Sigmoid colon (tissue), 7 donors: Measurements from ENCODE around the gene ECT2L. TPM values are rescaled to one million over a fixed set of nuclear protein-coding genes. Genes with fewer than 3 reads are reported as not detected.
A peak's percentile ranks its signal among the peaks of the same experiment; 100 is the strongest.

Source experiments
- DNase-seq: peaks from one replicate; pipeline ENCODE4 v3.0.0-alpha.2; 2019
- H3K27ac ChIP-seq, 4 donors: fragments of 200-600 bp; sonication (generic); one replicate each; pipeline ENCODE4 v1.5.1; 2016 to 2019; ENCODE audit warnings: mild to moderate bottlenecking in 1 of 4
- H3K27me3 ChIP-seq, 3 donors: fragments of 200-600 bp; sonication (generic); one replicate each; pipeline ENCODE4 v1.5.1; 2019; ENCODE audit warnings: mild to moderate bottlenecking in 1 of 3
- H3K36me3 ChIP-seq, 4 donors: fragments of 200-600 bp; sonication (generic); one replicate each; pipeline ENCODE4 v1.5.1; 2016 to 2019
- H3K4me1 ChIP-seq, 4 donors: fragments of 200-600 bp; sonication (generic); one replicate each; pipeline ENCODE4 v1.5.1; 2017 to 2019
- H3K4me3 ChIP-seq, 4 donors: fragments of 200-600 bp; sonication (generic); one replicate each; pipeline ENCODE4 v1.5.1; 2017 to 2019; ENCODE audit warnings: mild to moderate bottlenecking in 2 of 4, moderate library complexity in 1 of 4
- H3K9me3 ChIP-seq, 4 donors: fragments of 200-600 bp in 3 of 4; sonication (generic) in 3 of 4; one replicate each; pipeline versions ENCODE4 v1.5.1 to v1.6.1; 2013 to 2019
- CTCF ChIP-seq, 4 experiments: fragments of 450-650 bp in 3 of 4; fragments of 200-600 bp in 1 of 4; IDR thresholded peaks; one replicate each; pipeline ENCODE4 v1.5.1; 2016 to 2019; ENCODE audit warnings: antibody characterized with exemption in 4 of 4, mild to moderate bottlenecking in 3 of 4, moderate library complexity in 2 of 4
- EP300 ChIP-seq, 4 donors: sonication (generic); formaldehyde crosslinking; IDR thresholded peaks; one replicate each; pipeline ENCODE4 v1.6.1; 2017; ENCODE audit warnings: antibody characterized with exemption in 4 of 4
- POLR2A ChIP-seq, 2 donors: fragments of 450-650 bp; IDR thresholded peaks; one replicate each; pipeline ENCODE4 v1.6.1; 2016; ENCODE audit warnings: antibody characterized with exemption in 2 of 2, mild to moderate bottlenecking in 2 of 2, moderate library complexity in 2 of 2
- POLR2AphosphoS5 ChIP-seq, 4 donors: sonication (generic); formaldehyde crosslinking; IDR thresholded peaks; one replicate each; pipeline ENCODE4 v1.6.1; 2017; ENCODE audit warnings: antibody characterized with exemption in 4 of 4
- WGBS, 2 donors: extraction: QIAGEN DNeasy Blood & Tissue Kit; methylation state at CpG; one replicate each; pipeline ENCODE4 v1.1.7; 2013; 5-methylcytosine and 5-hydroxymethylcytosine counted together
- intact Hi-C: fragments of 100-400 bp; cut with DNase I; formaldehyde crosslinking; loops from one replicate; pipeline ENCODE4 v1.15.1; 2023
- polyA plus RNA-seq, 3 donors: library from polyadenylated mRNA; stranded (reverse); fragments of 200-250 nt; gene quantifications; one replicate each; pipeline ENCODE4 v1.2.3, GENCODE V29; 2013
- total RNA-seq, 4 donors: library from RNA; depleted of rRNA; stranded (reverse); fragments of >200 nt; gene quantifications; one replicate each; pipeline ENCODE4 v1.1.0, GENCODE V29; 2016
- donor health status: healthy with polysubstance abuse.
- donor health status: Bipolar disorder and iron deficiency.
- donor health status: healthy.

Gene ECT2L, protein sequence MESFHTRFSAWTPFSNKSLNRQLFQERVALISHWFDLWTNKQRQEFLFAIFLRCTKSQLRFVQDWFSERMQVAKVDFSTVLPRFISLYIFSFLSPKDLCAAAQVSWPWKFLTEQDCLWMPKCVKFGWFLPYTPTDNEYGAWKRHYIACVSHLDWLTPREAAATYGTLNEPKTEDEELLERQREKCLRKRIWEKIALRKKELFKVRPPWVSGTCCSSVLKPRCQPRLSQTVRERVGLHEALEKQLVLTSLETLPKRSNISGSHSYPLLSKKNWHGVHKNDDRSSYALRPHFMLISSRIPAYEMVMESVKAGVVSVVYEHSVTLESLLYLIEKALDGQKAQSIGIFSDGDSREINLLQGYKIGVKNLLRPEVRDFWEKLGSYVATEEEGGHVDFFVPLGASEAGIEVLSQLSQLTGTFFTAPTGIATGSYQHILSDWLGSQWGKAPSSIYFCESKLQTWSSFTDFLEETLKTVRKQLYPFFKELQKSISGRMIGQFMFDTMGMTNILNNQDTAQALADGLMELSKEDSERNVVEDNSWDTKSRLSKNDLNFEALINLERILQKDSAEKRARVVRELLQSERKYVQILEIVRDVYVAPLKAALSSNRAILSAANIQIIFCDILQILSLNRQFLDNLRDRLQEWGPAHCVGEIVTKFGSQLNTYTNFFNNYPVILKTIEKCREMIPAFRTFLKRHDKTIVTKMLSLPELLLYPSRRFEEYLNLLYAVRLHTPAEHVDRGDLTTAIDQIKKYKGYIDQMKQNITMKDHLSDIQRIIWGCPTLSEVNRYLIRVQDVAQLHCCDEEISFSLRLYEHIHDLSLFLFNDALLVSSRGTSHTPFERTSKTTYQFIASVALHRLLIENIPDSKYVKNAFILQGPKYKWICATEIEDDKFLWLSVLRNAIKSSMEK
- not detected for total RNA-seq
- polyA plus RNA-seq, result under 1 TPM in 1 of 3 donors, not detected in 2; 0.04 TPM

GRCh38 chr6:138795809-138796603 is at the start of gene ECT2L:
Gene ECT2L, plus strand, starts transcription at chr6:138796087. Its CDS starts 17,188 bp downstream, at chr6:138813275.
- peak; percentile 82 for DNase-seq
- Histone ChIP-seq H3K27ac (peak within 1 kb of the TSS; percentile 66 to 81 (median 76)), H3K4me3 (peak within 1 kb of the TSS; percentile 29 to 54 (median 46)), H3K9me3 (no peaks in the 10 kb centered on the region), H3K27me3 (no peaks in the 10 kb centered on the region), H3K36me3 (peaks cover 0 to 20% (median 6%) of the 10 kb centered on the region in 4 donors), H3K4me1 (peaks cover 0 to 19% (median 15%) of the 10 kb centered on the region in 4 donors)
- TF ChIP-seq EP300 (IDR thresholded peaks at IDR 0.05) (no peak), POLR2A (IDR thresholded peaks at IDR 0.05) (no peak), POLR2AphosphoS5 (IDR thresholded peaks at IDR 0.05) (peak in 3 of 4 donors; percentile 24 to 64 (median 42)), CTCF (IDR thresholded peaks at IDR 0.05) (no peak)
- 6 to 16% methylated on average over 50 of the region's 50 CpGs for WGBS, 2 donors
- intact Hi-C loops, result no loop called here

- Histone ChIP-seq H3K27me3 (no peaks in the 10 kb centered on the region), H3K4me1 (no peaks in the 10 kb centered on the region), H3K36me3 (no peaks in the 10 kb centered on the region), H3K9me3 (no peaks in the 10 kb centered on the region), H3K4me3 (no peak overlapping the region), H3K27ac (no peak overlapping the region)
- DNase-seq, result no peak
- intact Hi-C loops, result no loop called here
- TF ChIP-seq CTCF (IDR thresholded peaks at IDR 0.05) (no peak), POLR2A (IDR thresholded peaks at IDR 0.05) (no peak), EP300 (IDR thresholded peaks at IDR 0.05) (no peak), POLR2AphosphoS5 (IDR thresholded peaks at IDR 0.05) (no peak)
- WGBS, 2 donors, result 88 to 98% methylated on average over 4 of the region's 4 CpGs
These were observed 43.9 kb upstream of the ECT2L start for GRCh38 chr6:138752017-138752416.

DNA sequence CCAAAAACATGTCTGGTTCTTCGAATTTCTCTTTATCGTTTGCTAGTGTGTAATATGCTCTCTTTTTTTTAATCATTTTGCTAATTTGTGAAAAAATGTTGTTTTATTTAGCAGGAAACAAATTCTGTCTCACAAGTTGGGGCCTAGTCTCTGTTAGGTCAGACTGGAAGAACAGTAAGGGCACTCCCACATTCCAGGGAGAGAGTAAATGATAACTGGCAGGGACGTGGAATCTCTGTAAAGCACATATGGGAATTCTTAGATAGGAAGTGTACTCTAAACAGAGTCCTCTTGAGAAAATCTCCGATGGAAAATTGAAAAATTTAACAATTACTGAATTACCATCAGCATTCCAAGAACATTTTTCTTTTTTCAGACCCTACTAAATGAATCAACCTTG is 38.8 kb upstream of the ECT2L start:
- Histone ChIP-seq H3K9me3 (no peaks in the 10 kb centered on the region), H3K27ac (no peak overlapping the region), H3K4me1 (no peaks in the 10 kb centered on the region), H3K4me3 (no peak overlapping the region), H3K27me3 (no peaks in the 10 kb centered on the region), H3K36me3 (no peaks in the 10 kb centered on the region)
- intact Hi-C loops, result no loop called here
- WGBS, 2 donors, result 75% methylated on average over 4 of the region's 4 CpGs
- DNase-seq, result no peak
- TF ChIP-seq POLR2A (IDR thresholded peaks at IDR 0.05) (no peak), CTCF (IDR thresholded peaks at IDR 0.05) (no peak), POLR2AphosphoS5 (IDR thresholded peaks at IDR 0.05) (no peak), EP300 (IDR thresholded peaks at IDR 0.05) (no peak)

GRCh38 chr6:138765896-138766655 is 29.8 kb upstream of the ECT2L start:
- intact Hi-C loops, result loop anchor here (2.0 to 10.0 kb wide), 2 partner anchors 175 to 771 kb away; no protein-coding TSS in a partner anchor
- no peak for DNase-seq
- no peaks in the 10 kb centered on the region for H3K9me3 ChIP-seq
- no peak overlapping the region for H3K27ac ChIP-seq
- H3K27me3 ChIP-seq, result no peaks in the 10 kb centered on the region
- H3K4me1 ChIP-seq, result no peaks in the 10 kb centered on the region
- peak in 3 of 4 experiments; percentile 45 to 54 (median 51) for TF ChIP-seq CTCF (IDR thresholded peaks at IDR 0.05)
- TF ChIP-seq EP300 (IDR thresholded peaks at IDR 0.05), result no peak
- no peak for TF ChIP-seq POLR2AphosphoS5 (IDR thresholded peaks at IDR 0.05)
- no peak for TF ChIP-seq POLR2A (IDR thresholded peaks at IDR 0.05)
- 92 to 96% methylated on average over 3 of the region's 3 CpGs for WGBS, 2 donors
- H3K4me3 ChIP-seq, result no peak overlapping the region
- H3K36me3 ChIP-seq, result no peaks in the 10 kb centered on the region
